Esophagus muscularis mucosa (tissue), 4 donors: Measurements from ENCODE around the gene NUDT17.

Source experiments
- EP300 ChIP-seq: sonication (generic); formaldehyde crosslinking; IDR thresholded peaks from one replicate; pipeline ENCODE4 v1.6.1; 2017; ENCODE audit warnings: antibody characterized with exemption
- POLR2A ChIP-seq: fragments of 450-650 bp; IDR thresholded peaks from one replicate; pipeline ENCODE4 v1.6.1; 2017; ENCODE audit warnings: antibody characterized with exemption, moderate library complexity, mild to moderate bottlenecking, low read depth
- POLR2AphosphoS5 ChIP-seq, 2 donors: sonication (generic); formaldehyde crosslinking; IDR thresholded peaks; one replicate each; pipeline ENCODE4 v1.6.1; 2017; ENCODE audit warnings: antibody characterized with exemption in 2 of 2
- TF ChIP-seq, protein P1 (sequence below), 3 experiments: fragments of 200-600 bp in 2 of 3; fragments of 450-650 bp in 1 of 3; sonication (generic) in 2 of 3; IDR thresholded peaks; one replicate each; pipeline ENCODE4 v1.5.1; 2017 to 2019; ENCODE audit warnings: antibody characterized with exemption in 3 of 3, mild to moderate bottlenecking in 2 of 3, moderate library complexity in 1 of 3

DNA sequence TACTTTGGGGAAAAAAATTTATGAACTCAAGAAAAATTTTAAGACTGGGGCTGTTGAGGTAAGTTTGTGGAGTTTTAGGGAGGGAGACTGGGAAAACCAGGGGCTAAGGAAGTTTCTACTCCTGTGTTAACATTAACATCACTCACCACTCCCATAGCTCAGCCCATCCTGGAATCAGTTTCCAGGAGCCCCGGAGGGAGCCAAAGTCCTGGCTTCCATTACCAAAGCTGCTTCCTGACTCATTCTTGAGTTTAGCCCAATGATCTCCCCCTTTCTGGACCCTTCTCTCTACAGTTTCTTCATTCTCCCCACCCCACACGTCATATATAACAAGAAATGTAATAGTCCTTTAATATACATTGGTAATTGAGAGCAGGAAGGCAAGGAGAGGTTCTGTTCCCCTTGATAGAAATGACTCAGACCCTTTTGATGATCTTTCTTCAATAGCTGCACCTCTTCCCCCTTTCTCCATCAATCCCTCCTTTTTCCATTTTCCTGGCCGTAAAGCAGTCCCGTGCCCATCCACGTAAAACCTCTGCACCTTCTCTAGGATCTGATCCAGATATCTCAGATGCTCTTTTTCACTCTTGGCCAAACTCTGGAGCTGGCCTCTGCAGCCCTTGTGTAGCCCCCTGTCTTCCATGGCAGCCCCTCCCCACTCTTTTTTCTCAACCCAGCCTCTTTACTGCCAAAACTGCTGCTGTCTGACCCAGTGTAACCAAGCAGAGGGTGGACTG lies 18.0 kb downstream of the NUDT17 start:
- TF ChIP-seq, protein P1, sequence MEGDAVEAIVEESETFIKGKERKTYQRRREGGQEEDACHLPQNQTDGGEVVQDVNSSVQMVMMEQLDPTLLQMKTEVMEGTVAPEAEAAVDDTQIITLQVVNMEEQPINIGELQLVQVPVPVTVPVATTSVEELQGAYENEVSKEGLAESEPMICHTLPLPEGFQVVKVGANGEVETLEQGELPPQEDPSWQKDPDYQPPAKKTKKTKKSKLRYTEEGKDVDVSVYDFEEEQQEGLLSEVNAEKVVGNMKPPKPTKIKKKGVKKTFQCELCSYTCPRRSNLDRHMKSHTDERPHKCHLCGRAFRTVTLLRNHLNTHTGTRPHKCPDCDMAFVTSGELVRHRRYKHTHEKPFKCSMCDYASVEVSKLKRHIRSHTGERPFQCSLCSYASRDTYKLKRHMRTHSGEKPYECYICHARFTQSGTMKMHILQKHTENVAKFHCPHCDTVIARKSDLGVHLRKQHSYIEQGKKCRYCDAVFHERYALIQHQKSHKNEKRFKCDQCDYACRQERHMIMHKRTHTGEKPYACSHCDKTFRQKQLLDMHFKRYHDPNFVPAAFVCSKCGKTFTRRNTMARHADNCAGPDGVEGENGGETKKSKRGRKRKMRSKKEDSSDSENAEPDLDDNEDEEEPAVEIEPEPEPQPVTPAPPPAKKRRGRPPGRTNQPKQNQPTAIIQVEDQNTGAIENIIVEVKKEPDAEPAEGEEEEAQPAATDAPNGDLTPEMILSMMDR (IDR thresholded peaks at IDR 0.05), result no peak
- TF ChIP-seq EP300 (no peak), POLR2A (no peak), POLR2AphosphoS5 (IDR thresholded peaks at IDR 0.05) (no peak)
